Measurements from ENCODE around the gene EML6.
"Not testable (repeated sequence)": the region's sequence is repeated elsewhere in the genome, so short reads cannot be mapped to it uniquely, and the experiment has no call there.

Gene EML6

DNA sequence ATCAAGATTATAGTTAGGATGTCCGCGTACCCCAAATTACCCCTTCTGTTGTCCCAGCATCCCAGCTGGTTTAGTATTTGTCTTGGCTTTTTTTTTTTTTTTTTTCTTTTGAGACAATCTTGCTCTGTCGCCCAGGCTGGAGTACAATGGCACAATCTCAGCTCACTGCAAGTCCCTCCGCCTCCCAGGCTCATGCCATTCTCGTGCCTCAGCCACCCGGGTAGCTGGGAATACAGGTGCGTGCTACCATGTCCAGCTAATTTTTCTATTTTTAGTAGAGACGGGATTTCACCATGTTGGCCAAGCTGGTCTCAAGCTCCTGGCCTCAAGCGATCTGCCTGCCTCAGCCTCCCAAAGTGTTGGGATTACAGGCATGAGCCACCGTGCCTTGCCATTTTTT lies 118.0 kb downstream of the EML6 start:
- DNase-seq (ENCODE audit: low read depth in 2 of 3, low spot score in 1 of 3), result not testable (repeated sequence)

- no peak for DNase-seq (ENCODE audit: low read depth in 2 of 3, low spot score in 1 of 3)
These were observed 121.6 kb downstream of the EML6 start for GRCh38 chr2:54845094-54845493.

DNA sequence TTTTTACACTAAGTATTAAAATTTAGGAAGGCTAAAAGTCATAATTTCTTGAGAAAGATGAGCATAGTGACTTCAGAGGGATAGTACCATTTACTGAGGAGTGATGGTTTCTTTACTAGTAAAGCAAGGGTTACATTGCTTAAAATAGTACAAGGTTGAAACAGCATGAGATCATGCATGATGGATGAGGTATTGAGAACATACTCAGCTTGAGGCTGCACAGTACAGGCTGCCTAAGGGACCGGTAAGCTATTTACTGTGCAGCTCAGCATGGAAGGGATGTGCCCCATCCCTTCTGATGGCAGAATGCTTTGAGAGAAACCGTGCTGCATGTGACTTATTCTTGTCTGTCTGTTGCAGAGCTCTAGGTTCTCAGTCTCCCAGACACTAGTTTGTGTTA lies 122.1 kb downstream of the EML6 start:
- DNase-seq (ENCODE audit: low read depth in 2 of 3, low spot score in 1 of 3), result no peak

- DNase-seq (ENCODE audit: low read depth in 2 of 3, low spot score in 1 of 3), result no peak
These were observed 127.0 kb downstream of the EML6 start for GRCh38 chr2:54850171-54851122.

DNA sequence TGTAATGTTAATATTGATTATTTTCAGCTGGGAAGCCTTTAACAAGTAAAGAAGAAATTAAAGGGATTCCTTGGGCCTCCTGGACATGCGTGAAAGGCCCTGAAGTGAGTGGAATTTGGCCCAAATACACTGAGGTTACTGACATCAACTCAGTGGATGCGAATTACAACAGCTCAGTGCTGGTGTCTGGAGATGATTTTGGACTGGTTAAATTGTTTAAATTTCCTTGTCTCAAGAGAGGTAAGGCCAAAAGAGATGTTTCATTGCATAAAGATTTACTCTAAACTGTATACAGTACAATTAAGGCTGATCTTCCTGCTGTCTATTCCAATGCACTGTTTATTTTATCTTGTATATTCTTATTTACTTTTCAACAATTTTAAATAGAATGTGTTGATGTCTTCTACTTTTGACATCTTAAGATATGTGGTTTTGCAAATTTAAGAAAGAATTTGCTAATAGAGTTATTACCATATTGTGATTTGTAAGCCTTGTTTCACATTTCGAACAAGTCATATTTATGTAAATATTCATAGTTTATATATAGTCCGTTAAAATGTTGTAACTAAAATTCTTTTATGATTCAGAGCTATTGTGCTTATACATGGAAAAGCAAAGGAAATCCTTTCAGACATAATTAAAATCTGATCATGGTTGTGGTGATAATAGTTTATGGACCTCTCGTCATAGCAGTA lies 130.3 kb downstream of the EML6 start:
- no peak for DNase-seq (ENCODE audit: low read depth in 2 of 3, low spot score in 1 of 3)

DNA sequence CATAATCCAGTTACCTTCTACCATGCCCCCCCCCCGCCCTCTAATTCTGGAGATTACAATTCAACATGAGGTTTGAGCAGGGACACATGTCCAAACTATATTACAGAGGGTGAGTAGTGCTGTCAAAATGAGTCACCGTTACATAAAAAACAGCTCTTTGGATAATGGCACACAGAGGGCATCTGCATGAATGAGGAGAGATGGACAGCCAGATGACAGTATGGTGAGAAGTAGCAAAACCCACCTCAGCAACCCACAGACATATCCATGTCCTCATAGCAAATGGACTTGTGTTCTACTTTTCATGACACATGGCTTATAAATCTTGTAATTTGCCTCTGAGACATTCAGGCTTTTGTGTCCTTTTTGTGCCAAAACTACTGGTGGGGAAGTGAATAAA lies 132.0 kb downstream of the EML6 start:
- DNase-seq (ENCODE audit: low read depth in 2 of 3, low spot score in 1 of 3), result no peak

DNA sequence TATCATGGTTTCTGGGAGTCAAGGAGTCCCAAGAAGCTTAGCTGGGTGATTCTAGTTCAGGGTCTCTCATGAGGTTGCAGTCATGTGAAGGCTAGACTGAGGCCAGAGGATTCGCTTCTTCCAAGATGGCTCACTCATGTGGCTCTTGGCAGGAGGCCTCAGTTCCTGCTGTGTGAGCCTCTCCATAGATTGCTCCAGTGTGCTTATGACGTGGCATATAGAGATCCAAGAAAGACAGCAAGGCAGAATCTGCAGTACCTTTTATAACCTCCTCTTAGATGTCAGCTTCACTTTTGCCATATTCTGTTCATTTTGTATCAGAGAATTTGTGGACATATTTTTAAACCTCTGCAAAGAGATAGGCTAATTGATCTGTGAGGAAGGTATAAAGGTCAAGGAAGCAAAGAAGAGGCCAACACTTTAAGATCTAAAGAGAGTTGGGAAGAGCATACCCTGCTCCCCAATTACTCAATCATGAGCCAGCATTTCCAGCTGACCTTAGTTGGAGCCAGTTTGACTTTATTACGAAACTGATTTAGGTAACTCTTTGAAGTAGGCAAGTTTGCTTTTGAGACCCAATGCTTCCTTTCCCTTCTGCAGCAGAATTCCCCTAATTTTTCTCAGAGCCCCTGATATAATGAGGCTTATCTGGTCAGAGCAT lies 134.7 kb downstream of the EML6 start:
- no peak for DNase-seq (ENCODE audit: low read depth in 2 of 3, low spot score in 1 of 3)

- DNase-seq (ENCODE audit: low read depth in 2 of 3, low spot score in 1 of 3), result no peak
These were observed 136.0 kb downstream of the EML6 start for GRCh38 chr2:54859416-54859815.

GRCh38 chr2:54859997-54860701 lies 136.7 kb downstream of the EML6 start:
- DNase-seq (ENCODE audit: low read depth in 2 of 3, low spot score in 1 of 3), result no peak

DNA sequence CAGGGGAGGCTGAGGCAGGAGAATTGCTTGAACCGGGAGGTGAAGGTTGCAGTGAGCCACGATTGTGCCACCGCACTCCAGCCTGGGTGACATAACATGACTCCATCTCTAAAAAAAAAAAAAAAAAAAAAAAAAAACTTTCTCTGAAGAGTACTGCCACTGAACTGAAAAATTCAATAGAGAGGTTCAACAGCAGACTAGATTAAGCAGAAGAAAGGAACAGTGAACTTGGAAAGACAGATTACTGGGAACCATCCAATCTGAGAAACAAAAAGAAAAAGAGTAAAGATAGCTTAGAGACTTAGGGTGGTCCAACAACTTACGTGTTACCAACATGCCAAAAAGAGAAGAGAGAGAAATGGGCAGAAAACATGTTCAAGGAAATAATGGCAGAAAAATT lies 138.8 kb downstream of the EML6 start:
- no peak for DNase-seq (ENCODE audit: low read depth in 2 of 3, low spot score in 1 of 3)

GRCh38 chr2:54862742-54863141 lies 139.3 kb downstream of the EML6 start:
- no peak for DNase-seq (ENCODE audit: low read depth in 2 of 3, low spot score in 1 of 3)

GRCh38 chr2:54863660-54864059 lies 140.2 kb downstream of the EML6 start:
- no peak for DNase-seq (ENCODE audit: low read depth in 2 of 3, low spot score in 1 of 3)

DNA sequence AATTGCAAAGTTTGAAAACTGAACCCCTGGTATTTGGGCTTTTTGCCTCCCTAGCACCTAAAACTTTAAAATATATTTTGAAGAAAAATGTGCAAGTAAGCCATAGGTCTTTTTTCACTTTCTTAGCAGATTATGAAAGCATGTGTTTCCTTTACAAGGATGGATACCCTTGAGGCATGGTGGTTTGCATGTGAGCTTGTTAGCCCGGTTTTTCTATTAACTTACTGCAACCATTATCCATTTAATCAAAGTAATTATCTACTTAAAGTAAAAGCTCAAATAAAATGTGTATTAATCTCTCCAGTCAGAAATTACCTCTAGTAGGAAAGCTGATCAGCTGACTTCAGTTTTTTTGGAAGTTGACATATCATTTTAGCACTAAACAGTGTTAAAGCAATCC lies 140.6 kb downstream of the EML6 start:
- no peak for DNase-seq (ENCODE audit: low read depth in 2 of 3, low spot score in 1 of 3)

- no peak for DNase-seq (ENCODE audit: low read depth in 2 of 3, low spot score in 1 of 3)
These were observed 141.3 kb downstream of the EML6 start for GRCh38 chr2:54864727-54865126.

- DNase-seq (ENCODE audit: low read depth in 2 of 3, low spot score in 1 of 3), result no peak
These were observed 142.7 kb downstream of the EML6 start for GRCh38 chr2:54866179-54866578.

DNA sequence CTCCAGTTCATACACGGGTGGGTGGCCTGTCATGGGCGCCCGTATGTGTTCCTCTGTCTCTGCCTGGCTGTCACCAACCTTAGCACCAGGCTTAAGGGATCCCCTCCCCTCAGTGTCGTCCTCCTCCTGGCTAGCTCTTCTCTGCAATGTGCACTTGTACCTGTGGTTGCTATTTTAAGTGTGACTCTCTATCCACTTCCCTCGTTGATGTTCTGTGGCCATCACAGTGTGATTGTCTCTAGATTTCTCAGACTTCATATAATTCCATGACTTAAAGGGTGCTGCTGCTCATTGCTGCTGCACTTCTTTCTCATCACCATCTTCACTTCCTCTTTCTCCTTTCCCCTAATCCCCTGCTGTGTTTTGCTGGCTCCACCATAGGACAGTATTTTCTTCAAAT lies 143.4 kb downstream of the EML6 start:
- no peak for DNase-seq (ENCODE audit: low read depth in 2 of 3, low spot score in 1 of 3)

DNA sequence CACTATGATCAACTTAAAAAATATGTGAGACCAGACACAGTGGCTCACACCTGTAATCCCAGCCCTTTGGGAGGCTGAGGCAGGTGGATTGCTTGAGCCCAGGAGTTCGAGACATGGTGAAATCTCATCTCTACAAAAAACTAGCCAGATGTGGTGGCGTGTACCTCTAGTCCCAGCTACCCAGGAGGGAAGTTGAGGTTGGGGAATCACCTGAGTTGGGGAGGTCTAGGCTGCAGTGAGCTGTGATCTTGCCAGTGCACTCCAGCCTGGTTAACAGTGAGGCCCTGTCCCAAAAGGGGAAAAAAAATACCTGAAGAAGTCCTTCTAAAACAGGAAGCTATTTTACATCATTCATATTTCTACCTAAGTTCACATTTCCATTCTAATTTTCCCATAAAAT lies 144.0 kb downstream of the EML6 start:
- DNase-seq (ENCODE audit: low read depth in 2 of 3, low spot score in 1 of 3), result no peak

GRCh38 chr2:54871457-54872107 lies 148.1 kb downstream of the EML6 start:
- DNase-seq (ENCODE audit: low read depth in 2 of 3, low spot score in 1 of 3), result no peak

DNA sequence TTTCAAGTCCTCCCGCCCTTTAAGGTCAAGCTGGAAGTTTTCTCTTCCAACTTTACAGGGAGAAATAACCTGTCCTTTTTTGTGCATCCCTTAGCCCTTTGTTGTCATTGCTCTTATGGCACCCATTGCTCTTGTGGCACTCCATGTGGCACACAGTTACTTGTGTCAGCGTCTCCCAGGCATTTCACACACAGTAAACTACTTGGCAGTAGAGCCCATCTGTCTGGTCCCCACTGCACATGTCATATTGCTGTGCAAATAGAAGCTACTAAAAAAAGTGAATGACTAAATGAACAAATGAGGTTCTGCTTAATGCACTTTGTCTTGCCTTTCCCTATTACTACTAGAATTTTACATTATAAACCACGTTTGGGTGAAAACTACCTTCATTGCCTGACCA lies 149.3 kb downstream of the EML6 start:
- no peak for DNase-seq (ENCODE audit: low read depth in 2 of 3, low spot score in 1 of 3)

GRCh38 chr2:54873236-54873635 lies 149.8 kb downstream of the EML6 start:
- DNase-seq (ENCODE audit: low read depth in 2 of 3, low spot score in 1 of 3), result not testable (repeated sequence)

GRCh38 chr2:54876764-54877163 lies 153.3 kb downstream of the EML6 start:
- DNase-seq (ENCODE audit: low read depth in 2 of 3, low spot score in 1 of 3), result no peak
